Ecto neural progenitor cell (in vitro differentiated cells): Measurements from ENCODE around the gene CRYBA4.

ENCODE experiments used
- DNase-seq: peaks from one replicate; pipeline ENCODE4 v3.0.0-alpha.2; 2018; ENCODE audit warnings: low spot score

Gene CRYBA4

GRCh38 chr22:26621663-26622062 is at the start of gene CRYBA4:
CRYBA4 (plus strand) TSS chr22:26621963; CDS start chr22:26622597, 634 bp downstream.
- no peak for DNase-seq

DNA sequence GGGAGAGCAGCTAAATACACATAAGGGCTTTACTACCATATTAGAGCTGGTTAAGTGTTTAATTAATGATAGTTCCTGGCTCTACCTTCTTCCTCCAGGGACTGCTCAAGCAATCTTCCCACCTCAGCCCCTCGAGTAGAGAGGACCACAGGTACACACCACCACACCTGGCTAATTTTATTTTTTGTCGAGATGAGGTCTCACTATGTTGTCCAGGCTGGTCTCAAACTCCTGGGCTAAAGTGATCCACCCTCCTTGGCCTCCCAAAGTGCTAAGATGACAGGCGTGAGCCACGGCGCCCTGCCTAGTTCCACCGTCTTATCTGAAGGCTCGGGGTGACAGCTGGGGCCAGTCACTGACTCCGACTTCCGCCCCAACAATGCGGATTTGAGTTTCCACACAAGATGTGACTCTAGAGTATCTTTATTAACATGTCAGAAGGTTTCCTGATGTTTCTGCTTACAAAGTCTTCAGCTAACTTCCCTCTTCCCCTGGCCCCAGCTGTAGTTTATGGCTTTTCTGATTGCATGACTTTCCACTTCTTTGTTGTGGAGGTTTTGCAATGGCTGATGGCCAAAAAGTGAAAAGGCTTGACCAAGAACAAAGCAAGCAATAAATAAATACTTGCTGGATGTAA is 48.6 kb upstream of the CRYBA4 start:
- DNase-seq, result no peak

GRCh38 chr22:26574001-26574723 is 47.6 kb upstream of the CRYBA4 start:
- DNase-seq, result no peak

DNA sequence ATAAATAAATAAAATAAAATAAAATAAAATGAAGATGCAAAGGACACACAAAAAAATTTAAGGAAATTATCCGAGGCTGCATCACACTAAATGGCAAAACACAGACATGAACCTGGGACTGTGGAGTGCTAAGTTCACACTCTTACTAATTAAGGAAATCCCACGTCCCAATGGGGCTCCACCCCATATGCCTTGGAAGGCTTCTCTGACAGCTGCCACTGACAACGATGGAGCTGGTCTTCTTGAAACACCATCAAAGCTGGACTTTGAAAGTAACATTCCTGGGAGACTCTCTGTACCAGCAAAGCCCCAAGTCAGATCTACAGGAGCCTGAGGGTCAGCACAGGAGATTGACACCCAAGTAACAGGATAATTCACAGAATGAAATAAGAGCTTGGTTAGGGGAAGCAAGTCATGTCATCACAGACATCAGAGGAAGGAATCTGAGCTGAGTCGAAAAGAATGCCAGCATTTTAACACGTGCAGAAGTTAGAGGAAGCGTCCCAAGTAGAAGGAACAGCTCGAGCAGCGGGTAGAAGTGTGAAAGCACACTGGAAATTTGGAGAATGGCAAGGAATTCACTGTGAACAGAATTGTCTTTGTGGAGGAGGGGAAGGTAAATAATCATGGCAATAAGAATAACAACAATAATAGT is 45.6 kb upstream of the CRYBA4 start:
- no peak for DNase-seq

- no peak for DNase-seq
These were observed 44.7 kb upstream of the CRYBA4 start for GRCh38 chr22:26577081-26577480.

- DNase-seq, result no peak
These were observed 42.4 kb upstream of the CRYBA4 start for GRCh38 chr22:26579331-26579886.

GRCh38 chr22:26580240-26580962 is 41.4 kb upstream of the CRYBA4 start:
- DNase-seq, result no peak

DNA sequence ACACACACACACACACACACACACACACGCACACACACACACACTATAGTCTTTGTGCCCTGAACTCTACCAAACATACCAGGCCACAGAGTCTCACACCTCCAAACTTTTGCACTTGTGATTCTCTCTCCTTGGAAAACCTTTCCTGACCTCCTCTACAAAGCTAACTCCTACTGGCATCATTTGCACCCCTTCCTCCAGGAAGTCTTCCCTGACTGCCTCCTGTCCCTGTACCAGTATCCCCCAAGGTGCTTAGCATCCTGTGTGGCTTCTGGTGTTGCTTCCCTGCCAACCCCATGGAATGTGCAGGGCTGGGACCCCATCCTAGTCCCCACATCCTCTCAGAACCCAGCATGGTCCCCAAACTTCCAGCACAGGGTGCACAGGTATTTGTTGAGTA is 40.7 kb upstream of the CRYBA4 start:
- no peak for DNase-seq

- DNase-seq, result no peak
These were observed 40.1 kb upstream of the CRYBA4 start for GRCh38 chr22:26581633-26582168.

- DNase-seq, result no peak
These were observed 37.8 kb upstream of the CRYBA4 start for GRCh38 chr22:26584010-26584409.

- DNase-seq, result no peak
These were observed 36.5 kb upstream of the CRYBA4 start for GRCh38 chr22:26585104-26585790.

DNA sequence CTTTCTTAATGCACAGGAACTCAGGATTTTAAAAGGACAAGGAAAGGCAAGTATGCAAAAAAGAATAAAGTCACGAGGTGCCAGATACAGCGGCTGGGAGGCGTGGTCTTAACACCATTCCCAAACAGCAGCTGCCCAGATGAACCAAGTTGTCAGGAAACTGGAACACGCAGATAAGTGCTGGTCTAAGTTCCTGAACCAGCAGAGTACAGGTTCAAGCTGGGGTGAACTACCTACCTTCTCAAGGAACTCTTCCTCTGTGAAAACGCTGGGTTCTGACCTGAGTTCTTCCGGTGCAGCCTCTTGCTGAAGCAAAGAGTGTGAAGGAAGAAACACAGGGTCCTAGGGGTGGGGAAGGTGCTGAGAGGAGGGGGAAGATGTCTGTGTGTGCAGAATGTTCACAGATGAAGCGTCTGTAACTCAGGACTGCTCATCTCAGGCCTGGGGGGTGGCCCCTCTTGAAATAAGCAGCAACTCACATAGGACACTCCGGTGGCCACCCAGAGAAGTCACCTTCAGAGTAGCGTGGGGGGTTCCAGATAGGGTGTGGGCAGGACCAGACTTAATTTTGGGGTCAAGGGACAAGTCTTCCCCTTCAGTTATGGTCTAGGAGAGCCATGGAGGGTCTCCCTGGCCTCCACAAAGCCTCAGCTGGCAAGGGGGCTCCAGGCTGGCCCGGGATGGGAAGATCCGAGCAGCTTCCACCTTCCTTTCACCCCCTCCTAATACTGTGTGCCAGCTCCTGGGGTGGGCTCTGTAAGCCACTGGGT is 35.0 kb upstream of the CRYBA4 start:
- no peak for DNase-seq

DNA sequence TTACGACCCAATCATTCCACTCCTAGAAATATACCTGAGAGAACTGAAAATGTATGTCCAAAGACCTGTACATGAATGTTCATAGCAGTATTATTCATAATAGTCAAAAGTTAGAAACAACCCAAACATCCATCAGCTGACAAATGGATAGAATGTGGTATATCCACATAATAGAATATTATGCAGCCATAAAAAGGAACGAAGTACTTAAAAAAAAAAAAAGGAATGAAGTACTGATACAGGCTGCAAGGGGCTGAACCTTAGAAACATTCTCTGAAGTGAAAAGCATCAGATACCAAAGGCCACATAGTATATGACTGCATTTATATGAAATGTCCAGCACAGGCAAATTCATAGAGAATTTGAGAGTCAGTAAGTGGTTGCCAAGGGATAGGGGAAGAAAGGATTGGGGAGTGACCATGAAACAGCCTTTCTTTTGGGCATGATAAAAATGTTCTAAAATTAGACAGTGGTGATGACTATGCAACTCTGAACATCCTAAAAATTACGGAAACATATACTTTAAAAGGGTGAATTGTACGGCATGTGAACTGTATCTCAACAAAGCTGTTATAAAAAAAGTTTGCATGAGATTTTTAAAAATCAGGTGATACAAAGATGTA is 33.7 kb upstream of the CRYBA4 start:
- no peak for DNase-seq

GRCh38 chr22:26588729-26589366 is 32.9 kb upstream of the CRYBA4 start:
- DNase-seq, result no peak

DNA sequence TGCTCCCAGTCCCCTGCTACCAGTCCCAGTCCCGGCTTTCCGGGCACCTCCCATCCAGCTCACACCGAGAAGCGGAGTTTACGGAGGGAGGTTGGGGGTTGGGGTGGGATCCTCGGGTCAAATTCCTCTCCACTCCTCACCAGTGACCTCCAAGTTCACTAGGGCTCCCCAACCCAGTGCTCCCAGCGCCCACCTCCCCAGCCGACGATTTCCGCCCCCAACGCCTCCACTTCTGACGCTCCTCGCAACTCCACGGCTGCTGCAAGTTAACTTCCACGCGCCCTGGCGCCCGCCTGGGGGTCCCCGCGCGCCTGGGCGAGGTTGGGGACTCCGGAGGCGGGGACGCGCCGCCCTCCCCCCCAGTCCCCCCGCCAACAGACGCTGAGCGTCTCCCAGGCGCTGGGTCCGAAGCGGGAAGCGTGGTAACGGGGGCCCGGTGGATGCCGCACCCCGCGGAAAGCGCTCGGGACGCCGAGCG is 32.4 kb upstream of the CRYBA4 start:
- DNase-seq, result peak; percentile 56

DNA sequence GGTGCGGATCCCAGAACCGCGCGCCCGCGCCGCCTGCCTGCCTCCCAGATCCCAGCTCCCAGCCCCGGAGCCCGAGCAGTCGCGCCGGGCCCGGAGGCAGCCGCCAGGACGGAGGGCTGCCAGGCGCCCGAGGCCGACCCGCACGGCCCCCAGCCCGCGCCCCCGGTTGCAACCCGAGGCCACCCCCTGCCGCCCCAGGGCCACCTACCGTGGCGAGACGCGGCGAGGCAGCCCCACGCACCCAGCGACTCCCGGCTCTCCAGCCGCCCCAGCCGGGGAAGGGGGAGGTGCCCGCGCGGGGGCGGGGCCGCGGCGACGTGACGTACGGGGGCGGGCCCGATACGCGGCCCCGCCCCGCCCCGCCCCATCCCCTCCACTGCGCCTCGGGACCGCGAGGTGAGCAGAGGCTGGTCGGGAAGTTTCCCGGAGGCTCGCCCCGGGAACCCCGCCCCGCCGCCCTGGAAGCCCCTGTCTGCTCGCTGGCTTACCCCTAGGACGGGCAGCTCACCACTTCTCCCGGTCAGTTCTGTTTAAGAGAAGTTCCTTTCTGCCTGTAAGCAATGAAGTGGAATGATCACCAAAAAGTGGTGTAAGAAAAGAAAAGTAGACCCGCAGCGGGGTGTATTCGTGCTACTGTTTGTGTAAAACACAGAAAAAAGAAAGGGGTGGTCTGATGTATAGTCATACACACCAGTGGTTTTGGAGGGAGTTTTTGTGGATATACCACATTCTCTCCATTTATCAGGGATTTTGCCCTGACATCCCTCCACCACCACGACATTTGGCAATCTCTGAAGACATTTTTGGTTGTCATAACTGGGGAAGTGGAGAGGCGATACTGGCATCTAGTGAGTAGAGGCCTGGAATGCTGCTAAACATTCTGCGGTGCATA is 31.7 kb upstream of the CRYBA4 start, which contains the start of gene TPST2:
TPST2 (minus strand) TSS at position 288 of the 892 bp plus-strand sequence. CDS start 48,502 bp downstream, outside the sequence.
- peak; percentile 89 for DNase-seq

- no peak for DNase-seq
These were observed 29.3 kb upstream of the CRYBA4 start for GRCh38 chr22:26592421-26592891.

DNA sequence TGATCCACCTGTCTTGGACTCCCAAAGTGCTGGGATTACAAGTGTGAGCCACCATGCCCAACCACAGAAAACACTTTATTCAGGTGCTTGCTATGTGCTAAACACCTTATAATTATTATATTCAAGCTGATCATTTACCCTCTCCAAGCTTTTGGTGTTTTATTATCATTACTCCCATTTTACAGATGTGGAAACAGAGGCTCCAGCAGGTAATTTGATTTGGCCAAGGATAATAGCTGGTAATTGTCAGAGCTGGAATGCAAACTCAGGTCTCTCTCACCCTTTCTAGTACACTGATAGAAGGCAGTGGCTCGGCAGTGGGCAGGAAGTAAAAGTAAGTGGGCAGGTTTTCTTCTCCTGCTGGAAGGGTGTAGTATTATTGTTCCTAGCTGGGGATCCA is 28.0 kb upstream of the CRYBA4 start:
- DNase-seq, result no peak
